C4-2B (cell line): ENCODE data around the gene RFTN1.

Experiments
- CTCF ChIP-seq: fragments of 450-650 bp; conservative IDR thresholded peaks from 2 replicates; pipeline ENCODE4 v1.5.1; 2017; ENCODE audit warnings: mild to moderate bottlenecking
- ZFX ChIP-seq: fragments of 450-650 bp; IDR thresholded peaks from 2 replicates; pipeline ENCODE4 v1.6.1; 2017

GRCh38 chr3:16313886-16314645 is 199.4 kb downstream of the RFTN1 start:
- TF ChIP-seq CTCF (no peak), ZFX (no peak)
